Measurements from ENCODE around the gene PABPC1L2B. TPM values are rescaled to one million over a fixed set of nuclear protein-coding genes. Genes with fewer than 3 reads are reported as not detected.
"Not testable (repeated sequence)": the region's sequence is repeated elsewhere in the genome, so short reads cannot be mapped to it uniquely, and the experiment has no call there.

PABPC1L2B gene
- not detected for total RNA-seq

- not testable (repeated sequence) for ATAC-seq (ENCODE audit: low FRiP score); DNase-seq (ENCODE audit: low spot score)
These were observed at the start of gene PABPC1L2B for GRCh38 chrX:73002733-73003132. Gene PABPC1L2B, plus strand, starts transcription at chrX:73002939. Its CDS starts 704 bp downstream, at chrX:73003643.

- not testable (repeated sequence) for DNase-seq (ENCODE audit: low spot score); ATAC-seq (ENCODE audit: low FRiP score)
These were observed 42.8 kb upstream of the PABPC1L2B start for GRCh38 chrX:72959971-72960370.

DNA sequence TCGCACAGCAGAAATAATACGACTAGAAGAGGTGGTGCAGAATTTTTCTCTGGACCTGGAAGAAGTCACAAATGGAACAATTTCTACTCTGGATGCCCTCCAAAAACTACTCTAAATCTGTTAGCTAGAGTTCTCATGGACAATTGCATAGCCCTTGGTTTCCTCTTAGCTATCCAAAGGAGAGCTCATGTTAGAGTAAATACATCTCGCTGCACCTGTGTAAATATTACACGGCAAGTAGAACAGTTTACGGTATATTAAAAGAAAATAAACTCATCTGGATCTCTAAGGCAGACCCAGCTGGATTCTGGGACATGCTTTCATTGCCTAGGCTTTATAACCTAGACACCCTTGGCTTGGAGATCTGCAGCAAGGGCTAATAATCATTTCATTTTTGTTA lies 30.9 kb upstream of the PABPC1L2B start:
- ATAC-seq (ENCODE audit: low FRiP score); DNase-seq (ENCODE audit: low spot score): not testable (repeated sequence)

- not testable (repeated sequence) for ATAC-seq (ENCODE audit: low FRiP score); DNase-seq (ENCODE audit: low spot score)
These were observed 27.9 kb upstream of the PABPC1L2B start for GRCh38 chrX:72974885-72975284.

GRCh38 chrX:72980894-72981469 lies 21.8 kb upstream of the PABPC1L2B start:
- not testable (repeated sequence) for DNase-seq (ENCODE audit: low spot score); ATAC-seq (ENCODE audit: low FRiP score)

DNA sequence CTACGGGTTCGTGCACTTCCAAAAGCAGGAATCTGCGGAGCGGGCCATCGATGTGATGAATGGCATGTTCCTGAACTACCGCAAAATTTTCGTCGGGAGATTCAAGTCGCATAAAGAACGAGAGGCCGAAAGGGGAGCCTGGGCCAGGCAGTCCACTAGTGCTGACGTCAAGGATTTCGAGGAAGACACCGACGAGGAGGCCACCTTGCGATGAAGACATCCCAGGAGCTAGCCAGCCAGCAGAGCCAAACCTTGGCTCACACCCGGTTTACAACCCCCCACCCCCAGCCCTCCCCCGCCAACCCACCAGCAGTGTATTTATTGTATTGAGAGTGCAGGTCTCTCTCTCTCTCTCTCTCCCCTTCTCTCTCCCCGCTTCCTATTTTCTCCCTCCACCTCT lies 1.3 kb downstream of the PABPC1L2B start:
- ATAC-seq (ENCODE audit: low FRiP score); DNase-seq (ENCODE audit: low spot score): not testable (repeated sequence)

DNA sequence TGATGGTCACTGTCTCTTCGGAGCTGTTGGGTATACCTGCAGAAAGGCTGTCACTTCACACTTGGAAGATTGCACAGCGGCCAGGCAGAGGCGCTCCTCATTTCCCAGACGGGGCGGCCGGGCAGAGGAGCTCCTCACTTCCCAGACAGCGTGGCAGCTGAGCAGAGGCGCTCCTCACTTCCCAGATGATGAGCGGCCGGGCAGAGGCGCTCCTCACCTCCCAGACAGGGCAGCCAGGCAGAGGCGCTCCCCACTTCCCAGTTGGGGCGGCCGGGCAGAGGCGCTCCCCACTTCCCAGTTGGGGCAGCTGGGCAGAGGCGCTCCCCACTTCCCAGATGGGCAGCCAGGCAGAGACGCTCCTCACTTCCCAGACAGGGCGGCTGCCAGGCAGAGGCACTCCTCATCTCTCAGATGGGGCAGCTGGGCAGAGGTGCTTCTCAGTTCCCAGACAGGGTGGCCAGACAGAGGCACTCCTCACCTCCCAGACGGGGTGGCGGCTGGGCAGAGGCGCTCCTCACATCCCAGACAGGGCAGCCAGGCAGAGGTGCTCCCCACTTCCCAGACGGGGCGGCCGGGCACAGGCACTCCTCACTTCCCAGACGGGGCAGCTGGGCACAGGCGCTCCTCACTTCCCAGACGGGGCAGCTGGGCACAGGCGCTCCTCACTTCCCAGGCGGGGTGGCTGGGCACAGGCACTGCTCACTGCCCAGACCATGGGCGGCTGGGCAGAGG lies 18.8 kb downstream of the PABPC1L2B start:
- DNase-seq (ENCODE audit: low spot score) = no peak
- no peak for ATAC-seq (ENCODE audit: low FRiP score)
- TF ChIP-seq, protein P1, sequence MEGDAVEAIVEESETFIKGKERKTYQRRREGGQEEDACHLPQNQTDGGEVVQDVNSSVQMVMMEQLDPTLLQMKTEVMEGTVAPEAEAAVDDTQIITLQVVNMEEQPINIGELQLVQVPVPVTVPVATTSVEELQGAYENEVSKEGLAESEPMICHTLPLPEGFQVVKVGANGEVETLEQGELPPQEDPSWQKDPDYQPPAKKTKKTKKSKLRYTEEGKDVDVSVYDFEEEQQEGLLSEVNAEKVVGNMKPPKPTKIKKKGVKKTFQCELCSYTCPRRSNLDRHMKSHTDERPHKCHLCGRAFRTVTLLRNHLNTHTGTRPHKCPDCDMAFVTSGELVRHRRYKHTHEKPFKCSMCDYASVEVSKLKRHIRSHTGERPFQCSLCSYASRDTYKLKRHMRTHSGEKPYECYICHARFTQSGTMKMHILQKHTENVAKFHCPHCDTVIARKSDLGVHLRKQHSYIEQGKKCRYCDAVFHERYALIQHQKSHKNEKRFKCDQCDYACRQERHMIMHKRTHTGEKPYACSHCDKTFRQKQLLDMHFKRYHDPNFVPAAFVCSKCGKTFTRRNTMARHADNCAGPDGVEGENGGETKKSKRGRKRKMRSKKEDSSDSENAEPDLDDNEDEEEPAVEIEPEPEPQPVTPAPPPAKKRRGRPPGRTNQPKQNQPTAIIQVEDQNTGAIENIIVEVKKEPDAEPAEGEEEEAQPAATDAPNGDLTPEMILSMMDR (IDR thresholded peaks at IDR 0.05) = no peak

DNA sequence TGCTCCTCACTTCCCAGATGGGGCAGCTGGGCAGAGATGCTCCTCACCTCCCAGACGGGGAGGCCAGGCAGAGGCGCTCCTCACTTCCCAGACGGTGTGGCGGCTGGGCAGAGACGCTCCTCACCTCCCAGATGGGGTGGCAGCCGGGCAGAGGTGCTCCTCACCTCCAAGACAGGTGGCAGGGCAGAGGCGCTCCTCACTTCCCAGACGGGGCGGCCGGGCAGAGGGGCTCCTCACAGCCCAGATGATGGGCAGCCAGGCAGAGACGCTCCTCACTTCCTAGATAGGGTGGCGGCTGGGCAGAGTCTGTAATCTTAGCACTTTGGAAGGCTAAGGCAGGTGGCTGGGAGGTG lies 19.3 kb downstream of the PABPC1L2B start:
- not testable (repeated sequence) for DNase-seq (ENCODE audit: low spot score)

DNA sequence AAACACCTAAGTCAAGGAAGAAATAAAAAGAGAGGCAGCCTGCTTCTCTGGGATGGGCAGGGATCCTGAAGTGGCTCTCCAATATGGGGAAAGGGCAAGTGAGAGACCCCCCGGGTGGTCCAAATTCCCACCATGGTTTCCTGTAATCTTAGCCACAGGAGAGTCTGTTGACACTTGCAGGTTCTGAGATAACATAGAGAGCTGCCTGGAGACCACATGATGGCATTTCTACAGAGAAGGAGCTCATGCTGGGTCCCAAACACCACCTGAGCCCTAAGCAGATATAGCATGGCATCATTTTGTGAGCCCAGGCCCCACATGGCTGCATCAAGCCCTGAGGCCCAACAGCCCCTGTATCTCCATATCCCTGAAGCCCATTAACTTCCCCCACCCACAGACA lies 26.1 kb downstream of the PABPC1L2B start:
- no peak for ATAC-seq (ENCODE audit: low FRiP score)
- DNase-seq (ENCODE audit: low spot score) = no peak
- TF ChIP-seq, protein P1 (IDR thresholded peaks at IDR 0.05) = no peak

More for the DNA sequence above, 19.3 kb downstream of the PABPC1L2B start:
- not testable (repeated sequence) for ATAC-seq (ENCODE audit: low FRiP score)

Other genes with a start within 250 kb of the PABPC1L2B start
- not detected for gene DMRTC1B, start 226.0 kb upstream of the PABPC1L2B start, total RNA-seq
- not detected for gene FAM236B, start 220.3 kb upstream of the PABPC1L2B start, total RNA-seq
- not detected for gene FAM236D, start 194.7 kb upstream of the PABPC1L2B start, total RNA-seq
- gene FAM236C, start 90.3 kb upstream of the PABPC1L2B start, total RNA-seq = not detected
- not detected for gene FAM236A, start 64.7 kb upstream of the PABPC1L2B start, total RNA-seq
- not detected for gene DMRTC1, start 59.1 kb upstream of the PABPC1L2B start, total RNA-seq
- not detected for gene PABPC1L2A, start 76.6 kb downstream of the PABPC1L2B start, total RNA-seq
- 1 to 10 TPM; 1.5 to 4.7 (median 3.9) TPM for gene NAP1L2, start 211.9 kb downstream of the PABPC1L2B start, total RNA-seq